SK-N-MC (cell line): Measurements from ENCODE around the gene FGF12.

ENCODE experiments used
- DNase-seq: peaks from one replicate; pipeline ENCODE4 v3.0.0-alpha.2; 2011; ENCODE audit warnings: low read depth, low spot score
- H3K27ac ChIP-seq: fragments of 200-600 bp; sonication (generic); 2 replicates; pipeline ENCODE4 v1.5.1; 2016; ENCODE audit warnings: mixed run types
- H3K36me3 ChIP-seq: fragments of 200-600 bp; sonication (generic); 2 replicates; pipeline ENCODE4 v1.6.1; 2017; ENCODE audit warnings: antibody characterized with exemption, low read length, mixed read lengths; ENCODE audit not compliant: insufficient read depth
- H3K4me3 ChIP-seq: fragments of 200-600 bp; sonication (generic); 2 replicates; pipeline ENCODE4 v1.5.1; 2016
- H3K9ac ChIP-seq: fragments of 200-600 bp; sonication (generic); 2 replicates; pipeline ENCODE4 v1.8.0; 2017; ENCODE audit warnings: mixed run types, mixed read lengths; ENCODE audit not compliant: insufficient read length
- H3K9me3 ChIP-seq: fragments of 200-600 bp; sonication (generic); 2 replicates; pipeline ENCODE4 v1.6.1; 2017; ENCODE audit warnings: low read depth, mild to moderate bottlenecking, antibody characterized with exemption, low read length, moderate library complexity, mixed read lengths
- EZH2 ChIP-seq: fragments of 200-600 bp; sonication (generic); IDR thresholded peaks from one replicate; pipeline ENCODE4 v1.6.1; 2017; ENCODE audit warnings: antibody characterized with exemption
- FOXP2 ChIP-seq: optimal IDR thresholded peaks from 2 replicates; pipeline ENCODE3; 2011; ENCODE audit warnings: mild to moderate bottlenecking, moderate library complexity; ENCODE audit not compliant: insufficient read depth; ENCODE audit errors: extremely low read length, control extremely low read depth
- POLR2AphosphoS5 ChIP-seq: IDR thresholded peaks from 2 replicates; pipeline ENCODE4 v1.6.1; 2012; ENCODE audit warnings: mild to moderate bottlenecking, low read depth, low read length, borderline replicate concordance

The FGF12 gene

GRCh38 chr3:192444096-192444790, 283.1 kb downstream of the FGF12 start:
- peak overlapping the region; percentile 8 for H3K9ac ChIP-seq
- DNase-seq, result peak; percentile 62
- H3K27ac ChIP-seq, result no peak overlapping the region
- no peaks in the 10 kb centered on the region for H3K9me3 ChIP-seq
- no peak overlapping the region for H3K4me3 ChIP-seq
- H3K36me3 ChIP-seq, result no peaks in the 10 kb centered on the region
- TF ChIP-seq EZH2 (no peak), FOXP2 (no peak)

GRCh38 chr3:192435241-192435640, 292.1 kb downstream of the FGF12 start:
- no peak for DNase-seq
- TF ChIP-seq FOXP2 (no peak), POLR2AphosphoS5 (no peak), EZH2 (no peak)
- no peaks in the 10 kb centered on the region for H3K36me3 ChIP-seq
- no peak overlapping the region for H3K27ac ChIP-seq
- no peak overlapping the region for H3K9ac ChIP-seq
- no peaks in the 10 kb centered on the region for H3K9me3 ChIP-seq
- H3K4me3 ChIP-seq, result no peak overlapping the region

GRCh38 chr3:192434186-192434585, 293.2 kb downstream of the FGF12 start:
- Histone ChIP-seq H3K36me3 (no peaks in the 10 kb centered on the region), H3K4me3 (no peak overlapping the region), H3K27ac (no peak overlapping the region), H3K9ac (no peak overlapping the region), H3K9me3 (no peaks in the 10 kb centered on the region)
- no peak for TF ChIP-seq POLR2AphosphoS5
- TF ChIP-seq EZH2, result no peak
- TF ChIP-seq FOXP2, result no peak
- DNase-seq, result no peak

- H3K4me3 ChIP-seq, result no peak overlapping the region
- no peaks in the 10 kb centered on the region for H3K9me3 ChIP-seq
- H3K27ac ChIP-seq, result no peak overlapping the region
- no peaks in the 10 kb centered on the region for H3K36me3 ChIP-seq
- H3K9ac ChIP-seq, result no peak overlapping the region
- TF ChIP-seq FOXP2 (no peak), POLR2AphosphoS5 (no peak), EZH2 (no peak)
- DNase-seq, result no peak
Measured at GRCh38 chr3:192433704-192434103, 293.6 kb downstream of the FGF12 start.

- no peak overlapping the region for H3K4me3 ChIP-seq
- peak overlapping the region; percentile 13 for H3K9ac ChIP-seq
- H3K9me3 ChIP-seq, result no peaks in the 10 kb centered on the region
- no peak overlapping the region for H3K27ac ChIP-seq
- TF ChIP-seq EZH2, result no peak
- TF ChIP-seq POLR2AphosphoS5, result no peak
- TF ChIP-seq FOXP2, result no peak
- no peaks in the 10 kb centered on the region for H3K36me3 ChIP-seq
- peak; percentile 32 for DNase-seq
Measured at GRCh38 chr3:192422997-192423342, 304.4 kb downstream of the FGF12 start.

GRCh38 chr3:192422321-192422996, 304.9 kb downstream of the FGF12 start:
- TF ChIP-seq POLR2AphosphoS5 (no peak), EZH2 (no peak), FOXP2 (no peak)
- no peak overlapping the region for H3K4me3 ChIP-seq
- H3K36me3 ChIP-seq, result no peaks in the 10 kb centered on the region
- no peak overlapping the region for H3K9ac ChIP-seq
- H3K9me3 ChIP-seq, result no peaks in the 10 kb centered on the region
- DNase-seq, result no peak
- no peak overlapping the region for H3K27ac ChIP-seq

GRCh38 chr3:192419312-192419711, 308.0 kb downstream of the FGF12 start:
- no peak for DNase-seq
- TF ChIP-seq EZH2, result no peak
- TF ChIP-seq POLR2AphosphoS5, result no peak
- no peak for TF ChIP-seq FOXP2
- Histone ChIP-seq H3K9me3 (no peaks in the 10 kb centered on the region), H3K27ac (no peak overlapping the region), H3K4me3 (no peak overlapping the region), H3K9ac (no peak overlapping the region), H3K36me3 (no peaks in the 10 kb centered on the region)

GRCh38 chr3:192417559-192418055, 309.7 kb downstream of the FGF12 start:
- DNase-seq, result no peak
- no peak overlapping the region for H3K4me3 ChIP-seq
- H3K9me3 ChIP-seq, result no peaks in the 10 kb centered on the region
- TF ChIP-seq POLR2AphosphoS5 (no peak), FOXP2 (no peak), EZH2 (no peak)
- H3K27ac ChIP-seq, result no peak overlapping the region
- H3K9ac ChIP-seq, result no peak overlapping the region
- no peaks in the 10 kb centered on the region for H3K36me3 ChIP-seq
